ENCODE results near the gene DYSF.
"Not testable (repeated sequence)": the region's sequence is repeated elsewhere in the genome, so short reads cannot be mapped to it uniquely, and the experiment has no call there.

Gene DYSF

GRCh38 chr2:71453404-71454220 is at the start of gene DYSF:
Gene DYSF, plus strand, starts transcription at chr2:71453561.
- DNase-seq = no peak

DNA sequence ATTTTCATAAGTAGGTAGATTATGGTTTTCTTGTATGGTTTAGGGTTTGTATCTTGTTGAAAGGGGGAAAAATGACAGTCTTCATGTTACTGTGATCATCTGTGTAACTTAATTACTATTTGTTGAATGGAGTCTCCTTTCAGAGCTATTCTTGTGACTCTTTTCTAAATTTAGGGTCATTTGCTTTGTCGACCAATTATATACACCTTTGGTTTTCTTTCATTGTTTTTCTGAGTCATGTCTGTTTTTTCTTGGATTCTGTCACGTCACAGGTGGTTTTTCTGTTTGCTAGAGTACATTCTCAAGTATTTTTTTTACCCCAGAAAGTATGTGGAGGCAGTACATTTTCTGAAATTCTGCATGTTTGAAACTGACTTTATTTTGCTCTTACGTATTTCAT is 43.8 kb upstream of the DYSF start:
- no peak for DNase-seq

DNA sequence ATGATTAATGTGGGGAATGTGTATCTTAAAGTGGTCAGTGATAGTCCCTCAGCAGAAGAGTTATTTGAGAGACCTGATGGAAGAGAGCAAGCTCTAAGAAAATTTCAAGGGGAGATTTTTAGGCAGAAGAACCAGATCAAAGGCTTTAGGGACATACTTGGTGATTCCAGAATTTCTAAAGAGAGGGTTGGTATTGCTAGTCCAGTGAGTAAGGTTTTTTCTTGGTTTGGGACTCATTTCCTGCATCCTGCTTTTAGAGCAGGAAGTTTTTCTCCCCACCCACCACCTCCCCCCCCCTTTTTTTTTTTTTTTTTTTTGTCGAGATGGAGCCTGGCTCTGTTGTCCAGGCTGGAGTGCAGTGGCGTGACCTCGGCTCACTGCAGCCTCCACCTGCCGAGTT is 42.7 kb upstream of the DYSF start:
- no peak for DNase-seq

GRCh38 chr2:71416866-71417265 is 36.5 kb upstream of the DYSF start:
- DNase-seq = not testable (repeated sequence)

DNA sequence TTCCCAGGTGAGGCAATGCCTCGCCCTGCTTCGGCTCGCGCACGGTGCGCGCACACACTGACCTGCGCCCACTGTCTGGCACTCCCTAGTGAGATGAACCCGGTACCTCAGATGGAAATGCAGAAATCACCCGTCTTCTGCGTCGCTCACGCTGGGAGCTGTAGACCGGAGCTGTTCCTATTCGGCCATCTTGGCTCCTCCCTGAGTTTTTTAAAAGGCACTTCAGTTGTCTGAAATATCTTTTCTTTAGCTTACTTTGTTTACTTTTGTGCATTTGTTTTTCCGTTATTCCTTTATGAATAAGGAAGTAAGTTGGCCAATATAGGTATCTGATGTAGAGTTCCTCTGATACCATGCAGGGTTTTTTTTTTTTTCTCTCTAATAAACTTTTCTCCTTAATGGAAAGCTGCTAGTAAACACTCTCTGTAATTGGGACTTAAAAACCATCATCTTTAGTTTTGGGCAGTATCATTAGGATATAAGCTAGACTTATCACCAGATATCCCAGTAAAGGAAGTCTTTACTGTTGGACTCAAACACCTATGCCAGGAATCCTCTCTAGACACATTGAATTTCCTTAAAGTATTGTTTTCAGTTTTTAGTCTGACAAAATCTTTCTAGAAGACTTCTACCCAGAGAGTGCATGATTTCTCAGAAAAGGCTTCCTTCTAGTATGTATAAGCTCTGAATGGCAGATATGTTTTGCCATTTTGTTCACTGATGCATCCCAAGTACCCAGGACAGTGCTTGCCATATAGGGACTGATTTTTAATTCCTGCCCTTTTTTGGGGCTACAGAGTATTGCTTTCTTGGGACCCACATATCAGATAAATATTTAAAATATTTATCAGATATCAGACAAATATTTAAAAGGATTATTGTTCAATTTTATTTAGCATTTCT is 35.8 kb upstream of the DYSF start:
- no peak for DNase-seq

DNA sequence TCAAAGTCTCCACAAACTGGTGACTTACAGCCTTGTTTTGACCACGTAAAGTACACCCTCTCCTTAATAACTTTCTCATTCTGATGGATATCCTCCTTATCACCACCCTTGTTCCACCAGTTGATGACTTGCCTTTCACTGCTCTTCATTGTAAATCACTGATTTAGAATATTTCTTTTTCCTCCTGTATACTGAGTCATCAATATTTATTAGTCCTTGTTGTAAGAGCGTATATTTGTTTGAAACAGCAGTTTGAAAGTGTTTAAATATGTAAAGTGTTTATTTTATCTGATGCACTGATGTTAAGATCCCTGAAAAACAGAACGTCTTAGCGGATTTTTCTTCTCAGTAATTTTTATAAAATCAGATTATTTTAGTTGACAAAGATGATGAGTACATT is 34.2 kb upstream of the DYSF start:
- no peak for DNase-seq

DNA sequence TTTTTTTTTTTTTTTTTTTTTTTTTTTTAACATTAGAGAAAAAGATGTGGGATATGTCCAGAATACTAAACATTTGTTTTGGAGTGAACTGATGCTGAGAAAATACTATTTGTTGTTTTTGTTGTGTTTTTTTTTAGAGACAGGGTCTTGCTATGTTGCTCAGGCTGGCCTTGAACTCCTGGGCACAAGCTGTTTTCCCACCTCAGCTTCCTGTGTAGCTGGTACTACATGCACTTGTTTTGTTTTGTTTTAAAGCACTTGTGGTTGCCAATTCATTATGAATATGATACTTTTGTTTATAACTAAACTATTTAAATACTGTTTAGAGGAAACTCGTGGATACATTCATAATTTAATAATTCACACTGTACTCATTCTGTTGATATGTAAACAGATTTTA is 33.4 kb upstream of the DYSF start:
- DNase-seq = no peak

DNA sequence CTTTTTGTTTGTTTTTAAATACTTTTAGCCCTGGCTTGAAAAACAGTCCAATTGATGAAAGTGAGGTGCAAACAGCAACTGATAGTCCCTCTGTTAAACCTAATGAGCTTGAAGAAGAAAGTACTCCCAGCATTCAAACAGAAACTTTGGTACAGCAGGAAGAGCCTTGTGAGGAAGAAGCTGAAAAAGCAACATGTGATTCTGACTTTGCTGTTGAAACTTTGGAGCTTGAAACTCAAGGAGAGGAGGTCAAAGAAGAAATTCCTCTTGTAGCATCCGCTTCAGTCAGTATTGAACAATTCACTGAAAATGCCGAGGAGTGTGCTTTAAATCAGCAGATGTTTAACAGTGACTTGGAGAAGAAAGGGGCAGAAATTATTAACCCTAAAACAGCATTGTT is 30.6 kb upstream of the DYSF start:
- no peak for DNase-seq

DNA sequence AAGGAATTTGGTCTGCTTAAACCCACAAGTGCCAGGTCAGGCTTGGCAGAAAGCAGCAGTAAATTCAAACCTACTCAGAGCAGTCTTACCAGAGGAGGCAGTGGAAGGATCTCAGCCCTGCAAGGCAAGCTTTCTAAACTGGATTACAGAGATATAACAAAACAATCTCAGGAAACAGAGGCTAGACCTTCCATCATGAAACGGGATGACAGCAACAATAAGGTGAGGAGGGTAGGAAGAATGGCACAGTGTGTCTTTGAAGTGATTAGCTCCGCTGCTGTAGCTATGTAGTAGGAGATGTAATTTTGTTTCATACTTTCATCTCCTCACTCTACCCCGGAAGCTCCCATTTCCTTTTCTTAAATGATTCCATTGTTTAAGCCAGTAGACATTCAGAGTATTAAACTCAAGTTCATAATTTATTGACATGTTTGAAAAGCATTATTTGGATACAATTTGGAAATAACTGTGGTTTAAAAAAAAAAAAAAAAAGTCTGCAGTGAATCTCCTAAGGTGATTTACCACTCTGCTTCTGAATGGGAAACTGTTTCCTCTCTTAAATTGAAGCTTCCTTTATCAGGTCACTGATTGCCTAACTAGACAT is 29.4 kb upstream of the DYSF start:
- no peak for DNase-seq

- no peak for DNase-seq
These were observed 26.6 kb upstream of the DYSF start for GRCh38 chr2:71426721-71427120.

GRCh38 chr2:71428472-71429383 is 24.6 kb upstream of the DYSF start:
- no peak for DNase-seq

DNA sequence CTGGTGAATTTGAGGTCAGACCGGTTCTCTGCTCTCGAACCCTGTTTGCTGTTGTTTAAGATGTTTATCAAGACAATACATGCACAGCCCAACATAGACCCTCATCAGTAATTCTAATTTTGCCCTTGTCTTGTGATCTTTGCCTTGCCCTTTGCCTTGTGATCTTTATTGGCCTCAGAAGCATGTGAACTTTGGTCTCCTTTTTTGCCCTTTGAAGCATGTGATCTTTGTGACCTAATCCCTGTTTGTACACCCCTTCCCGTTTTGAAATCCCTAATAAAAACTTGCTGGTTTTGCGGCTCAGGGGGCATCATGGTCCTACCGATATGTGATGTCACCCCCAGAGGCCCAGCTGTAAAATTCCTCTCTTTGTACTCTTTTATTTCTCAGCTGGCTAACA is 8.2 kb upstream of the DYSF start:
- DNase-seq = not testable (repeated sequence)

- DNase-seq = no peak
These were observed 6.9 kb upstream of the DYSF start for GRCh38 chr2:71446505-71446904.

DNA sequence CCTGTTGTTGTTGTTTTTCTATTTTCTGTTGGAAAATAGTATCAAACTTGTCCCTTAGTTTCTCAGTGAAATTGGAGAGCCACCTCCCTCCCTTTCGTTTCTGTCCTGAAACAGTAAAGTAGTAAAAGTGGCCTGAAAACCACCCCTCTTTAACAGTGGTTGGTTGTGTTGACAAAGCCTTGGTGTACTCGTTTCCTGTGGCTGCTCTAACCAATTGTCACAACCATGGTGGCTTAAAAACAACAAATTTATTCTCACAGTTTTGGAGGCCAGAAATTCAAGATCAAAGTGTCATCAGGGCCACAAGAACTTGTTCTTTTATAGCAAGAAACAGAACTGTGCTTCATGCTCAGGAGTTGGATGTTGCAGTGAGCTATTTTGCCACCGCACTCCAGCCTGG is 4.0 kb upstream of the DYSF start:
- DNase-seq = no peak

- no peak for DNase-seq
These were observed 1.7 kb upstream of the DYSF start for GRCh38 chr2:71451705-71452104.

DNA sequence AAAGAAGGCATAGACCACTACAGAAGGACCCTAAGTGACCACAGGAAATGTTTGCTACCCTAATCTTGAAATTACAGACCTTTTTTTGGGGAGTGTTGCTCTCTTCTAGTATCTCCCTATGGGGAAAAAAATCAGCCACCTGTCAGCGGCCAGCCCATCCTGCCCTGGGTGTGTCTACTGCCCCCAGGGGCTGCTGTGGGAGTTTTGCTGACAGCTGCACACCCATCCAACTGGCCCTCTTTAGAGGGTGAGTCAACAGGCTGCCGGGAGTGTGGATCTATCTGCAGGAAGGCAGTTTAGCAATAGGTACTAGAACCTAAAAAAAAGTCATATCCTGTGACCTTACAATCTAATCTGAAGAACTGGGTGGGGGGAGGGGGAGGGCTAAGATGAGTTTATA is 796 bp upstream of the DYSF start:
- no peak for DNase-seq

DNA sequence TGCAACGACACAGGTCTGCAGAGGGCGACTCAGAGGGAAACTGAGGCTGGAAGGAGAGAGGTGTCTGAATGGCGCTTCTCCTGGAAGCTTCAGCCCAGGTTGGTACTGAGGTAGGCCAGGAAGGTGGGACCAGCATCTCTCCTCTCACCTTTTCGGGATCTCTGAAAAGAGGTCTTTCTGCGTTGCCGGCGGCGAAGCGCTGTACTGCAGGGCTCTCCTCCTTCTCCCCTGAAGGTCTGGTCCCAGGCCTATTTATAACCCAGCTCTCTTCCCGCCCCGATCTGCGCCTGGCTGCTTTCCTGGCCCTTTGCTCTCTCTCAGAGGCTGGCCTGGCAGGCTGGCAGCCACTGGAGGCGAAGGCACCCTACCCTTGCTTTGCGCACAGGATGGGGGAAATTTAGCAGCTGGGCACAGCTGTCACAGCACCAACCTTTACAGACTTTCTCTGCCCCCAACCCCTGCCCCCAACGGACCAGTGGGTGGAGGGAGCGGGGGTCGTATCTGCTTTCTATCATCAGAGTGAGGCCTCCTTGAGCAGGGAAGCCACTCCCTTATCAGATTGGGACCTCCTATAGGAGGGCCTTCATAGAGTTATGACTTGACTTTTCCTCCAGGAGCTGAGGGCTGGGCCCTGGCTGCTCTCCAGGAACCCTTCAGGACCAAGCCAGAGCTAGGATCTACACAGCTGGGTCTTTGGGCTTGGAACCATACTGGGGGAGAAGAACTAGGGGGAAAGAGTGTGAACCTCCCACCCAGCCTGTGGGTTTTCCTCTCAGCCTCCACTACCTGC is 1.1 kb downstream of the DYSF start:
- DNase-seq = no peak

DNA sequence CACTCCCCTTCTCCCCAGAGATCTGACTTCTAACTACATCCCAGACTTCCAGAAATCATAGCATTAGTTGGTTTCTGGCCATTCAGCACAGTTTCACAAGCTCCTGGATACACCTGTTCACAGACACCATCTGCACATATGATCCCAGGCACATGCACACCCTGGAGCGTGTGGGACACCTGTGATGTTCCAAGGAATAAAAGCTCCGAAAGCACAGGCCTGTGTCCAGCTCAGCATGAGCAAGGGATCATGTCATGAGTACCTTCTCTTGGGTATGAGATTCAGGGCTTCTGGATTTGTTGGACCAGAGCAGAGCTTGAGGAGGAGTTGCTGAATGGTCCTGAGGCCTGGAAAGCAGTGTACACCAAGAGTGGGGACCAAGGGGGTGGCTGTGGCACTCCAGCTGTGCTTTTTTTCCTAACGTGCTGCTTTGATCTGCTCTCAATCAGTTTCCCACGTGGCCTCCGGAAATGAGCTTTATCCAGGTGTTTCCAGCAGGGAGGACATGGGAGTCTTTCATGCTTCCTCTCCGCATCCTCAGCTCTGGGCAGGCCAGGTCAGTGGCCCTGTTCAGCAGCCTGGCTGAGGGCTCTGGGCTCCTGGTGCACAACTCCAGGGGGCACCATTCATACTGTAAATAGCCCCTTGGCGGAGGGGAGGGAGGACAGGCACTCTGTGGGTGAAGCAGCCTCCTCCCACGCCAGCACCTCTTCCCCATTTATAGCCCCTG is 1.8 kb downstream of the DYSF start:
- no peak for DNase-seq

GRCh38 chr2:71455741-71456569 is 2.6 kb downstream of the DYSF start:
- DNase-seq = no peak

DNA sequence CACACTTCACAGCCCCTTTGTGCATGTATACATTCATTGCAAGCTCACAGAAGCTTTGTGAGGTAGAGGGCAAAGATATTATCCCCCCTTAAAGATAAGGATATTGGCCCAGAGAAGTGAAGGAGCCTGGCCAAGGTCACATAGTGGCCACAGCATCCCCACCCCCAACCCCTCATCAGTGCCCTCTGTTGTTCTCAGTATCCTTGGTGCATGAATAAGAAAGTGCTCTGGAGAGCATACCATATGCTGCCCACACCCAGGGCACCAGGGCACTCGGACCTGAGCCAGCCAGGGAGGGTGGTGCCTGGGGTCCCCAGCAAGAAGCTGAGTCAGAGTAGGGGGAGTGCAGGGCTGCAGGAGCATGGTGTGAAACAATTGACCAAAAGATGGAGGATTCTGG is 3.3 kb downstream of the DYSF start:
- no peak for DNase-seq
